SKM-1 treated with dmso at 0.1 percent for 144 hours (cell line): ENCODE data around the gene CLOCK.

Source experiments
- DNase-seq: peaks from one replicate; lab custom pipeline; 2025; ENCODE audit not compliant: unreplicated experiment; lab: John Stamatoyannopoulos, UW

The CLOCK gene

GRCh38 chr4:55424791-55425190 is 121.9 kb downstream of the CLOCK start:
- DNase-seq, result no peak

- DNase-seq, result no peak
Observed at GRCh38 chr4:55416176-55416575, 130.5 kb downstream of the CLOCK start.

- DNase-seq, result no peak
Observed at GRCh38 chr4:55411621-55412020, 135.1 kb downstream of the CLOCK start.

- DNase-seq, result no peak
Observed at GRCh38 chr4:55410431-55410830, 136.3 kb downstream of the CLOCK start.

GRCh38 chr4:55409468-55410171 is 137.1 kb downstream of the CLOCK start:
- DNase-seq, result no peak

GRCh38 chr4:55407764-55408163 is 138.9 kb downstream of the CLOCK start:
- DNase-seq, result no peak

GRCh38 chr4:55407119-55407518 is 139.6 kb downstream of the CLOCK start:
- no peak for DNase-seq

GRCh38 chr4:55406545-55406944 is 140.2 kb downstream of the CLOCK start:
- DNase-seq, result no peak

GRCh38 chr4:55405073-55405472 is 141.6 kb downstream of the CLOCK start:
- DNase-seq, result no peak

- no peak for DNase-seq
Observed at GRCh38 chr4:55399581-55399980, 147.1 kb downstream of the CLOCK start.

- DNase-seq, result no peak
Observed at GRCh38 chr4:55398966-55399365, 147.7 kb downstream of the CLOCK start.

- DNase-seq, result no peak
Observed at GRCh38 chr4:55398461-55398860, 148.2 kb downstream of the CLOCK start.

GRCh38 chr4:55397520-55398321 is 149.0 kb downstream of the CLOCK start:
- peak; percentile 75 for DNase-seq

- no peak for DNase-seq
Observed at GRCh38 chr4:55397126-55397436, 149.6 kb downstream of the CLOCK start.

- DNase-seq, result no peak
Observed at GRCh38 chr4:55396308-55397125, 150.2 kb downstream of the CLOCK start.

- peak; percentile 87 for DNase-seq
Observed at GRCh38 chr4:55395529-55396307, 151.0 kb downstream of the CLOCK start, which contains the start of gene TMEM165. Gene TMEM165, plus strand, starts transcription at chr4:55395957. Its CDS starts 233 bp downstream, at chr4:55396190.

GRCh38 chr4:55395218-55395528 is 151.5 kb downstream of the CLOCK start:
- DNase-seq, result no peak

- no peak for DNase-seq
Observed at GRCh38 chr4:55393461-55394320, 153.0 kb downstream of the CLOCK start.

- no peak for DNase-seq
Observed at GRCh38 chr4:55386840-55387239, 159.9 kb downstream of the CLOCK start.

GRCh38 chr4:55386073-55386472 is 160.6 kb downstream of the CLOCK start:
- no peak for DNase-seq
